ENCODE results near the gene HELQ.
"Not testable (repeated sequence)": the region's sequence is repeated elsewhere in the genome, so short reads cannot be mapped to it uniquely, and the experiment has no call there.

The HELQ gene

GRCh38 chr4:83431200-83431599 lies 24.4 kb downstream of the HELQ start:
- DNase-seq (ENCODE audit: low read depth), result no peak

GRCh38 chr4:83418211-83418610 lies 37.4 kb downstream of the HELQ start:
- no peak for DNase-seq (ENCODE audit: low read depth)

- no peak for DNase-seq (ENCODE audit: low read depth)
These were observed 38.1 kb downstream of the HELQ start for GRCh38 chr4:83417566-83417965.

GRCh38 chr4:83413676-83414075 lies 41.9 kb downstream of the HELQ start:
- DNase-seq (ENCODE audit: low read depth), result no peak

GRCh38 chr4:83408908-83409307 lies 46.7 kb downstream of the HELQ start:
- DNase-seq (ENCODE audit: low read depth), result no peak

GRCh38 chr4:83405844-83406816 lies 49.5 kb downstream of the HELQ start:
- no peak for DNase-seq (ENCODE audit: low read depth)

- not testable (repeated sequence) for DNase-seq (ENCODE audit: low read depth)
These were observed 57.5 kb downstream of the HELQ start for GRCh38 chr4:83398158-83398557.

GRCh38 chr4:83393908-83394307 lies 61.7 kb downstream of the HELQ start:
- DNase-seq (ENCODE audit: low read depth), result no peak

GRCh38 chr4:83392562-83392961 lies 63.1 kb downstream of the HELQ start:
- DNase-seq (ENCODE audit: low read depth), result no peak

GRCh38 chr4:83390944-83391343 lies 64.7 kb downstream of the HELQ start:
- DNase-seq (ENCODE audit: low read depth), result no peak

GRCh38 chr4:83389756-83390505 lies 65.7 kb downstream of the HELQ start:
- no peak for DNase-seq (ENCODE audit: low read depth)

GRCh38 chr4:83389037-83389720 lies 66.4 kb downstream of the HELQ start:
- DNase-seq (ENCODE audit: low read depth), result no peak

GRCh38 chr4:83388313-83388676 lies 67.3 kb downstream of the HELQ start:
- DNase-seq (ENCODE audit: low read depth), result no peak

GRCh38 chr4:83387476-83388312 lies 67.9 kb downstream of the HELQ start:
- DNase-seq (ENCODE audit: low read depth), result no peak

- DNase-seq (ENCODE audit: low read depth), result no peak
These were observed 68.6 kb downstream of the HELQ start for GRCh38 chr4:83387012-83387411.

- no peak for DNase-seq (ENCODE audit: low read depth)
These were observed 72.8 kb downstream of the HELQ start for GRCh38 chr4:83382850-83383249.

- no peak for DNase-seq (ENCODE audit: low read depth)
These were observed 74.5 kb downstream of the HELQ start for GRCh38 chr4:83381173-83381572.

GRCh38 chr4:83378419-83378818 lies 77.2 kb downstream of the HELQ start:
- DNase-seq (ENCODE audit: low read depth), result no peak

GRCh38 chr4:83372931-83373330 lies 82.7 kb downstream of the HELQ start:
- DNase-seq (ENCODE audit: low read depth), result no peak

- no peak for DNase-seq (ENCODE audit: low read depth)
These were observed 83.7 kb downstream of the HELQ start for GRCh38 chr4:83371936-83372335.

- no peak for DNase-seq (ENCODE audit: low read depth)
These were observed 84.4 kb downstream of the HELQ start for GRCh38 chr4:83371235-83371634.

GRCh38 chr4:83370640-83370906 lies 85.0 kb downstream of the HELQ start:
- DNase-seq (ENCODE audit: low read depth), result no peak
